Amniotic stem cell (primary cell): ENCODE results near the gene RPS6KA4.

Source experiments
- DNase-seq: peaks from one replicate; lab custom pipeline; 2025; lab: John Stamatoyannopoulos, UW

Gene RPS6KA4

DNA sequence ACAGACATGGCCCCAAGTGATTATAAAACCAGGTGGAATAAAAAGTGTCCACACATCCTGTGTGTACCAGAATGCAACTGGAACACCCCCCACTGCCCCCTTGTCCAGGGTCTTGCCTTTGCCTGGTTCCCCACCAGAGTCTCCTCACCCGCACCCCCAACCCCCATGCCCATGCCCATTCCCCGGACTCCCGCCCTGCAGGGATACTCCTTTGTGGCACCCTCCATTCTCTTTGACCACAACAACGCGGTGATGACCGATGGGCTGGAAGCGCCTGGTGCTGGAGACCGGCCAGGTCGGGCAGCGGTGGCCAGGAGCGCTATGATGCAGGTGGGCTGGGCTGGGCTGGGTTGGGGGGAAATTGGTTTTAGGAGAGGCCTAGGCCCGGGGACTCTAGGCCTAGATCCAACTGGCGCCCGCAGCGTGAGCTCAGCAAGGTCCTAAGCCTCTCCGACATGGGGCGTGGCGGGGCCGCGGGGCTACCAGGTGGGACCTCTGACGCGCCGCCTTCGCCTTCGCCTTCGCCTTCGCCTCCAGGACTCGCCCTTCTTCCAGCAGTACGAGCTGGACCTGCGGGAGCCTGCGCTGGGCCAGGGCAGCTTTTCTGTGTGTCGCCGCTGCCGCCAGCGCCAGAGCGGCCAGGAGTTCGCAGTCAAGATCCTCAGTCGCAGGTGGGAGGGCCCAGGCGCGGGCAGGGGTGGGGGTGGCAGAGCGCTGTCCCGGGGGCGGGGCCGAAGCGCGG, 9.1 kb downstream of the RPS6KA4 start:
- no peak for DNase-seq

GRCh38 chr11:64368673-64369074, 9.7 kb downstream of the RPS6KA4 start:
- DNase-seq, result no peak

GRCh38 chr11:64369440-64370421, 10.8 kb downstream of the RPS6KA4 start:
- DNase-seq, result no peak

GRCh38 chr11:64371201-64371600, 12.2 kb downstream of the RPS6KA4 start:
- no peak for DNase-seq

DNA sequence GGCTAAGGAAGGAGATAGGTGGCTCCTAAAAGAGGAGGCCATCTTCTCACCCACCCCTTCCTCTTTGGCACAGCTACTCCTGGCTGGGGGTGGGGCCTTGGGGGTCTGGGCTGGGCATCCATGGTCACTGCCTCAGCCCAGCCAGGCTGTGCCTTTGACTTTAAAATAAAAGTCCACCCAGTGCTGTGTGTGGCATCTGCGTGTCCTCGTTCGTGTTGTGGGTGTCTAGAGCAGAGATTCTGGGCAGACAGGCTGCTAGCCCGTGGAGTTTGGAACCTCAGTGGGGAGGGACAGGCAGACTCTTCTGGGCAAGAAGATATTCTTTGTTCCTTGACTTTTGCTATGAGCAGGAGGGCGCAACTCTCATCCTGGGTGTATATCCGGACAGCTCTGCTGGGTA, 13.1 kb downstream of the RPS6KA4 start:
- no peak for DNase-seq

- DNase-seq, result no peak
Observed at GRCh38 chr11:64372802-64373597, 14.0 kb downstream of the RPS6KA4 start.

GRCh38 chr11:64373598-64373974, 14.6 kb downstream of the RPS6KA4 start:
- no peak for DNase-seq

- no peak for DNase-seq
Observed at GRCh38 chr11:64376071-64376470, 17.1 kb downstream of the RPS6KA4 start.

GRCh38 chr11:64378335-64378880, 19.4 kb downstream of the RPS6KA4 start:
- no peak for DNase-seq

DNA sequence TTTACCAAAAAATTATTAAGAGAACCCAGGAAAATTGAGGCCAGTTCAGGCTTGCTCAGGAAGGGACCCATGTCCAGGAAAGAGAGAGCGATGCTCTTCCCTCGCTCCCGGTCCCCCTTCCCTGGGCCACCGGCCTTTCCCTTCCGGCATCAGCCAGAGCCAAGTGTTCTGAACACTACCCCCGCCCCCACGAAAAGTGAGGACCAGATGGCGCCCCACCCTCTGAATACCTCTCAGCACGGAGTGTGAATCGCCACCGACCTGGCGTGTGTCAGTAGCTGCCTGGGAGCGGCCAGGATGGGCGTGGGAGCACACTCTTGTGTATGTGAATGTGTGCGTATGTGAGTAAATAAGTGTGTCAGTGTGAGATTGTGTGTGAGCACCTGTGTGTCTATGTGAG, 20.2 kb downstream of the RPS6KA4 start:
- DNase-seq, result no peak

GRCh38 chr11:64379817-64380709, 21.1 kb downstream of the RPS6KA4 start:
- no peak for DNase-seq

GRCh38 chr11:64381350-64381749, 22.4 kb downstream of the RPS6KA4 start:
- DNase-seq, result no peak

GRCh38 chr11:64382047-64382446, 23.1 kb downstream of the RPS6KA4 start:
- DNase-seq, result no peak

GRCh38 chr11:64382586-64382985, 23.6 kb downstream of the RPS6KA4 start:
- DNase-seq, result no peak

- no peak for DNase-seq
Observed at GRCh38 chr11:64383580-64383979, 24.6 kb downstream of the RPS6KA4 start.

- DNase-seq, result no peak
Observed at GRCh38 chr11:64384028-64384737, 25.2 kb downstream of the RPS6KA4 start.

GRCh38 chr11:64384981-64385944, 26.3 kb downstream of the RPS6KA4 start:
- no peak for DNase-seq

- no peak for DNase-seq
Observed at GRCh38 chr11:64385945-64386704, 27.2 kb downstream of the RPS6KA4 start.
